IgD-negative memory B cell (primary cell): ENCODE measurements around the gene THSD4. TPM values are rescaled to one million over a fixed set of nuclear protein-coding genes. Genes with fewer than 3 reads are reported as not detected.

ENCODE experiments used
- H3K27ac Mint-ChIP-seq, 3 donors: one replicate each; pipeline ENCODE4 v1.8.0; 2020 to 2022; ENCODE audit warnings: mild to moderate bottlenecking in 3 of 3, mixed read lengths in 3 of 3, moderate library complexity in 1 of 3
- H3K27me3 Mint-ChIP-seq: one replicate; pipeline ENCODE4 v1.8.0; 2021; ENCODE audit warnings: mixed read lengths
- H3K36me3 Mint-ChIP-seq: one replicate; pipeline ENCODE4 v1.8.0; 2020; ENCODE audit warnings: mild to moderate bottlenecking, mixed read lengths
- H3K4me1 Mint-ChIP-seq, 3 donors: one replicate each; pipeline ENCODE4 v1.8.0; 2020 to 2022; ENCODE audit warnings: mixed read lengths in 3 of 3, mild to moderate bottlenecking in 1 of 3
- H3K4me3 Mint-ChIP-seq, 4 donors: one replicate each; pipeline ENCODE4 v1.8.0; 2020 to 2022; ENCODE audit warnings: mild to moderate bottlenecking in 4 of 4, mixed read lengths in 4 of 4, moderate library complexity in 3 of 4
- H3K9me3 Mint-ChIP-seq, 3 donors: one replicate each; pipeline ENCODE4 v1.8.0; 2020 to 2021; ENCODE audit warnings: mixed read lengths in 3 of 3, mild to moderate bottlenecking in 1 of 3
- polyA plus RNA-seq: library from polyadenylated mRNA; unstranded; fragments of 300-500 nt; fragmentation: Illumina TruSeq; gene quantifications from one replicate; pipeline ENCODE4 v1.2.3, GENCODE V29; 2021

The THSD4 gene
- polyA plus RNA-seq, 1 donor from 2014 or later: not detected

GRCh38 chr15:71728881-71729280, 613.6 kb downstream of the THSD4 start:
- Mint-ChIP-seq H3K27ac (no peak overlapping the region), H3K4me3 (no peak overlapping the region)

GRCh38 chr15:71729319-71729718, 614.0 kb downstream of the THSD4 start:
- Mint-ChIP-seq H3K4me3 (no peak overlapping the region), H3K36me3 (no peaks in the 10 kb centered on the region), H3K27me3 (peaks cover 12% of the 10 kb centered on the region), H3K4me1 (peaks cover 0 to 2% (median 0%) of the 10 kb centered on the region in 3 donors), H3K9me3 (no peaks in the 10 kb centered on the region), H3K27ac (no peak overlapping the region)

More at GRCh38 chr15:71728881-71729280, 613.6 kb downstream of the THSD4 start:
- peaks cover 0 to 2% (median 0%) of the 10 kb centered on the region in 3 donors for H3K4me1 Mint-ChIP-seq
- peaks cover 8% of the 10 kb centered on the region for H3K27me3 Mint-ChIP-seq
- no peaks in the 10 kb centered on the region for H3K9me3 Mint-ChIP-seq
- H3K36me3 Mint-ChIP-seq: no peaks in the 10 kb centered on the region

GRCh38 chr15:71730277-71731144, 615.2 kb downstream of the THSD4 start:
- Mint-ChIP-seq H3K36me3 (no peaks in the 10 kb centered on the region), H3K4me1 (peaks cover 0 to 2% (median 0%) of the 10 kb centered on the region in 3 donors), H3K9me3 (no peaks in the 10 kb centered on the region), H3K27ac (no peak overlapping the region), H3K27me3 (peaks cover 12% of the 10 kb centered on the region), H3K4me3 (no peak overlapping the region)

- Mint-ChIP-seq H3K36me3 (no peaks in the 10 kb centered on the region), H3K27me3 (peaks cover 12% of the 10 kb centered on the region), H3K9me3 (no peaks in the 10 kb centered on the region), H3K27ac (no peak overlapping the region), H3K4me1 (peaks cover 0 to 4% (median 0%) of the 10 kb centered on the region in 3 donors), H3K4me3 (no peak overlapping the region)
Measured at GRCh38 chr15:71732636-71733035, 617.4 kb downstream of the THSD4 start.

GRCh38 chr15:71733122-71733521, 617.9 kb downstream of the THSD4 start:
- Mint-ChIP-seq H3K9me3 (no peaks in the 10 kb centered on the region), H3K27me3 (peaks cover 12% of the 10 kb centered on the region)

GRCh38 chr15:71734709-71735384, 619.6 kb downstream of the THSD4 start:
- peaks cover 0 to 4% (median 0%) of the 10 kb centered on the region in 3 donors for H3K4me1 Mint-ChIP-seq
- H3K27ac Mint-ChIP-seq: no peak overlapping the region

More at GRCh38 chr15:71733122-71733521, 617.9 kb downstream of the THSD4 start:
- peaks cover 0 to 4% (median 0%) of the 10 kb centered on the region in 3 donors for H3K4me1 Mint-ChIP-seq
- no peak overlapping the region for H3K4me3 Mint-ChIP-seq
- H3K36me3 Mint-ChIP-seq: no peaks in the 10 kb centered on the region
- H3K27ac Mint-ChIP-seq: no peak overlapping the region

GRCh38 chr15:71735385-71735757, 620.1 kb downstream of the THSD4 start:
- H3K9me3 Mint-ChIP-seq: no peaks in the 10 kb centered on the region
- no peaks in the 10 kb centered on the region for H3K36me3 Mint-ChIP-seq
- H3K27ac Mint-ChIP-seq: no peak overlapping the region
- peaks cover 12% of the 10 kb centered on the region for H3K27me3 Mint-ChIP-seq
- peaks cover 0 to 4% (median 0%) of the 10 kb centered on the region in 3 donors for H3K4me1 Mint-ChIP-seq
- H3K4me3 Mint-ChIP-seq: no peak overlapping the region

More at GRCh38 chr15:71734709-71735384, 619.6 kb downstream of the THSD4 start:
- Mint-ChIP-seq H3K9me3 (no peaks in the 10 kb centered on the region), H3K36me3 (no peaks in the 10 kb centered on the region), H3K4me3 (no peak overlapping the region), H3K27me3 (peaks cover 12% of the 10 kb centered on the region)

- Mint-ChIP-seq H3K27me3 (peaks cover 13% of the 10 kb centered on the region), H3K36me3 (no peaks in the 10 kb centered on the region), H3K4me3 (no peak overlapping the region), H3K9me3 (no peaks in the 10 kb centered on the region), H3K4me1 (peaks cover 0 to 2% (median 0%) of the 10 kb centered on the region in 3 donors), H3K27ac (no peak overlapping the region)
Measured at GRCh38 chr15:71736286-71736947, 621.1 kb downstream of the THSD4 start.

- H3K27ac Mint-ChIP-seq: no peak overlapping the region
- peaks cover 0 to 2% (median 0%) of the 10 kb centered on the region in 3 donors for H3K4me1 Mint-ChIP-seq
- H3K36me3 Mint-ChIP-seq: no peaks in the 10 kb centered on the region
- no peak overlapping the region for H3K4me3 Mint-ChIP-seq
- H3K9me3 Mint-ChIP-seq: no peaks in the 10 kb centered on the region
- peaks cover 9% of the 10 kb centered on the region for H3K27me3 Mint-ChIP-seq
Measured at GRCh38 chr15:71737761-71738160, 622.5 kb downstream of the THSD4 start.

- no peaks in the 10 kb centered on the region for H3K9me3 Mint-ChIP-seq
- peaks cover 0 to 2% (median 2%) of the 10 kb centered on the region in 3 donors for H3K4me1 Mint-ChIP-seq
- H3K36me3 Mint-ChIP-seq: no peaks in the 10 kb centered on the region
- no peak overlapping the region for H3K4me3 Mint-ChIP-seq
- peaks cover 1% of the 10 kb centered on the region for H3K27me3 Mint-ChIP-seq
- peak overlapping the region in 1 of 3 donors; percentile 35 for H3K27ac Mint-ChIP-seq
Measured at GRCh38 chr15:71739355-71739754, 624.1 kb downstream of the THSD4 start.

GRCh38 chr15:71742964-71743363, 627.7 kb downstream of the THSD4 start:
- H3K27me3 Mint-ChIP-seq: peaks cover 5% of the 10 kb centered on the region
- no peaks in the 10 kb centered on the region for H3K9me3 Mint-ChIP-seq
- H3K36me3 Mint-ChIP-seq: no peaks in the 10 kb centered on the region
- H3K4me1 Mint-ChIP-seq: peaks cover 0 to 3% (median 0%) of the 10 kb centered on the region in 3 donors
- H3K27ac Mint-ChIP-seq: no peak overlapping the region
- H3K4me3 Mint-ChIP-seq: no peak overlapping the region

GRCh38 chr15:71743861-71744382, 628.7 kb downstream of the THSD4 start:
- Mint-ChIP-seq H3K4me1 (peaks cover 0 to 3% (median 0%) of the 10 kb centered on the region in 3 donors), H3K4me3 (no peak overlapping the region), H3K36me3 (no peaks in the 10 kb centered on the region), H3K27ac (no peak overlapping the region), H3K27me3 (peaks cover 7% of the 10 kb centered on the region), H3K9me3 (no peaks in the 10 kb centered on the region)

- no peak overlapping the region for H3K27ac Mint-ChIP-seq
- no peaks in the 10 kb centered on the region for H3K36me3 Mint-ChIP-seq
- H3K9me3 Mint-ChIP-seq: no peaks in the 10 kb centered on the region
- peaks cover 0 to 3% (median 0%) of the 10 kb centered on the region in 3 donors for H3K4me1 Mint-ChIP-seq
- peaks cover 6% of the 10 kb centered on the region for H3K27me3 Mint-ChIP-seq
- no peak overlapping the region for H3K4me3 Mint-ChIP-seq
Measured at GRCh38 chr15:71746719-71747118, 631.4 kb downstream of the THSD4 start.

GRCh38 chr15:71747128-71748083, 632.1 kb downstream of the THSD4 start:
- Mint-ChIP-seq H3K4me1 (peaks cover 0 to 3% (median 0%) of the 10 kb centered on the region in 3 donors), H3K4me3 (no peak overlapping the region), H3K36me3 (no peaks in the 10 kb centered on the region), H3K27ac (no peak overlapping the region), H3K27me3 (peaks cover 6% of the 10 kb centered on the region), H3K9me3 (no peaks in the 10 kb centered on the region)
